C4-2B (cell line): Measurements from ENCODE around the gene FOXD1.
"Not testable (repeated sequence)": the region's sequence is repeated elsewhere in the genome, so short reads cannot be mapped to it uniquely, and the experiment has no call there.

Source experiments
- H3K27ac ChIP-seq: fragments of 450-650 bp; 2 replicates; pipeline ENCODE4 v1.5.1; 2017
- CTCF ChIP-seq: fragments of 450-650 bp; conservative IDR thresholded peaks from 2 replicates; pipeline ENCODE4 v1.5.1; 2017; ENCODE audit warnings: mild to moderate bottlenecking
- ZFX ChIP-seq: fragments of 450-650 bp; IDR thresholded peaks from 2 replicates; pipeline ENCODE4 v1.6.1; 2017

The FOXD1 gene

DNA sequence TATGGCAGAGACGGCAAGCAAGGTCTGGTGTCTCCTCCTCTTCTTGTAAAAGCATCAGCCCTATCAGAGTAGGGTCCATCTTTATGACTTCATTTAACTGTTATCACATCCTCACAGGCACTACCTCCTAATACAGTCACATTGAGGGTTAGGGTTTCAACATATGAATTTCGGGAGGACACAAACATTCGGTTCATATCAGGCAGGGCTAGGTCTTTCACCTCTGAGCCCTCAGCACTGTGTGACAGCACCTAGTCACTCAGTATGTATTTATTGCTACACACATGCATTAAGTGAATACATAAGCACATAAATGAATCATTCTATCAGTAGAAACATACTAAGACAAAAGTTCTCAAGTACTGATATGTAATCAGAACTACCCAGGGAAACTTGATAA is 40.2 kb upstream of the FOXD1 start:
- TF ChIP-seq ZFX (no peak), CTCF (no peak)
- H3K27ac ChIP-seq: no peak overlapping the region

DNA sequence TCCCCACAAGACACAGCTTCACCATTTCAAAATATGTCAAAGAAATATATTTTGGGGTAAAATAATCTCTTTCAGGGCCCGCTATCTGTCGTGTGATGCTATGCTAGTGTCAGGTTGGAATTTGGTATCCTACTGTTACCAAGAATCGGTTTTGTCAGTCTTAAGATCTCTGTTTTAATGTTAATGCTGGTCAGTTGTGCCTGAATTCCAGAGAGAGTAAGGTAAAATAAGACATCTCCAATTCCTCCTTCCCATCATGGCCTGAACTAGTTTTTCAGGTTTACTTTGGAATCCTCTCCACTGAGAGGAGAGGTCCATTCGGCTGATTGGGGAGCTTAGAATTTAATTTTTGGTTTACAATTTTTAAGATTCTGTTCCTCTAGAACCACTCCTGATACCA is 39.2 kb upstream of the FOXD1 start:
- no peak overlapping the region for H3K27ac ChIP-seq
- TF ChIP-seq ZFX (no peak), CTCF (no peak)

- H3K27ac ChIP-seq: not testable (repeated sequence)
These were observed 38.7 kb upstream of the FOXD1 start for GRCh38 chr5:73487257-73487656.

DNA sequence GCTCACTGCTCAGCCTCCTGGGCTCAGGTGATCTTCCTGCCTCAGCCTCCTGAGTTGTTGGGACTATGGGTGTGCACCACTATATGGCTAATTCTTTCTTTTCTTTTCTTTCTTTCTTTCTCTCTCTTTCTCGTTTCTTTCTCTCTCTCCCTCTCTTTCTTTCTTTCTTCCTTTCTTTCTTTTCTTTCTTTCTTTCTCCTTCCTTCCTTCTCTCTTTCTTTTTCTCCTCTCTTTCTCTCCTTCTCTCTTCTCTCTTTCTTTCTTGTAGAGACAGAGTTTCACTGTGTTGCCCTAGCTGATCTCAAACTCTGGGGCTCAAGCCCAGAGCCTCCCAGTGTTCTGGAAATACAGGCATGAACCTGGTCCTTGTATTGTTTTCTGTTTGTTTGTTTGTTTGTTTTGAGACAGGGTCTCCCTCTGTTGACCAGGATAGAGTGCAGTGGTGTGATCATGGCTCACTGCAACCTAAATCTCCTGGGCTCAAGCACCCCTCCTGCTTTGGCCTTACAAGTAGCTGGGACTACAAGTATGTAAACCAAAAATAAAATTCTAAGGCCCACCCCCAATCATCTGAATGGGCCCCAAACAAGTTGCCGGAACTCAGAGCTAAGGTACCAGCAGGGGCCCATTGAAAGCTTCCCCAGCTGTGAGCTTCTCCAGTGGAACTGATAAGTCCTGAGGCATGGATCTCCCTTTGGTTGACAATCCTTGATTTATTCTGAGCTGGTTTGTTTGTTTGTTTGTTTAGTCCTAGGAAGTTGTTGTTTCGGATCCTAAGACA is 37.7 kb upstream of the FOXD1 start:
- no peak for TF ChIP-seq ZFX
- no peak for TF ChIP-seq CTCF
- H3K27ac ChIP-seq: no peak overlapping the region

GRCh38 chr5:73485715-73486114 is 37.1 kb upstream of the FOXD1 start:
- no peak for TF ChIP-seq CTCF
- no peak for TF ChIP-seq ZFX
- no peak overlapping the region for H3K27ac ChIP-seq

DNA sequence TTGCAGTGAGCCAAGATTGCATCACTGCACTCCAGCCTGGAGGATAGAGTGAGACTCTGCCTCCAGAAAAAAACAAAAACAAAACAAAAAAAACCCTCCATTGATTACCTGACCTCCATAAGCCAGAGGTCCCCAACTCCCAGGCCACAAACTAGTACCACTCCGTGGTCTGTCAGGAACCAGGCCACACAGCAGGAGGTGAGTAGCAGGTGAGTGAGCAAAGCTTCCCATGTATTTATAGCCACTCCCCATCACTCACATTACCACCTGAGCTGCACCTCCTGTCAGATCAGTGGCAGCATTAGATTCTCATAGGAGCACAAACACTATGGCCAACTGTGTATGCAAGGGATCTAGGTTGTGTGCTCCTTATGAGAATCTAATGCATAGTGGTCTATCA is 35.9 kb upstream of the FOXD1 start:
- TF ChIP-seq ZFX (no peak), CTCF (no peak)
- H3K27ac ChIP-seq: no peak overlapping the region

DNA sequence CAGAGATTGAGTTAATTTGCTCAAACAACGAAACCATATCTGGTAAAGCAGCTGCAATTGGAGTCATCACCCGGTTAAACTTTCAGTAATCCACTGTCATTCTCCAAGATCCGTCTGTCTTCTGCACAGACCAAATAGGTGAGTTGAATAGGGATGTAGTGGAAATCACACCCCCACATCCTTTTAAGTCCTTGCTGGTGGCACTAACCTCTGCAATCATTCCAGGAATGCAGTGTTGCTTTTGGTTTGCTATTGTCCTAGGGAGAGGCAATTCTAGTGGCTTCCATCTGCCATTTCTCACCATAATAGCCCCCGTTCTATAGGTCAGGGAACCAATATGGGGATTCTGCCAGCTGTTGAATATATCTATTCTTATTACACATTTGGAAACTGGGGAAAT is 35.1 kb upstream of the FOXD1 start:
- no peak for TF ChIP-seq CTCF
- TF ChIP-seq ZFX: no peak
- no peak overlapping the region for H3K27ac ChIP-seq
